Transverse colon (tissue), 4 donors: Measurements from ENCODE around the gene PCIF1. TPM values are rescaled to one million over a fixed set of nuclear protein-coding genes. Genes with fewer than 3 reads are reported as not detected.

ENCODE experiments used
- DNase-seq: peaks from one replicate; pipeline ENCODE4 v3.0.0-alpha.2; 2019
- H3K27ac ChIP-seq, 4 donors: fragments of 200-600 bp; sonication (generic); 2 replicates each; pipeline ENCODE4 v1.5.1; 2016 to 2018; ENCODE audit warnings: inconsistent platforms in 4 of 4
- H3K27me3 ChIP-seq: fragments of 200-600 bp; sonication (generic); 2 replicates; pipeline ENCODE4 v1.5.1; 2017; ENCODE audit warnings: inconsistent platforms
- H3K36me3 ChIP-seq, 4 donors: fragments of 200-600 bp; sonication (generic); 2 replicates each; pipeline ENCODE4 v1.5.1; 2017 to 2019; ENCODE audit warnings: inconsistent platforms in 4 of 4
- H3K4me1 ChIP-seq, 4 donors: fragments of 200-600 bp; sonication (generic); 2 replicates each; pipeline ENCODE4 v1.5.1; 2017 to 2020; ENCODE audit warnings: inconsistent platforms in 4 of 4
- H3K4me3 ChIP-seq, 4 donors: fragments of 200-600 bp; sonication (generic); 1 replicate in 1 of 4; 2 replicates in 3 of 4; pipeline versions ENCODE4 v1.5.1 to v1.6.1; 2017 to 2019; ENCODE audit warnings: inconsistent platforms in 4 of 4
- H3K9me3 ChIP-seq, 2 donors: fragments of 200-600 bp; sonication (generic); 2 replicates each; pipeline ENCODE4 v1.5.1; 2017 to 2019; ENCODE audit warnings: inconsistent platforms in 2 of 2
- EP300 ChIP-seq: sonication (generic); formaldehyde crosslinking; IDR thresholded peaks from one replicate; pipeline ENCODE4 v1.6.1; 2017; ENCODE audit warnings: antibody characterized with exemption, low read depth
- POLR2A ChIP-seq: fragments of 450-650 bp; IDR thresholded peaks from one replicate; pipeline ENCODE4 v1.6.1; 2016; ENCODE audit warnings: antibody characterized with exemption, mild to moderate bottlenecking, moderate library complexity
- POLR2AphosphoS5 ChIP-seq, 3 donors: sonication (generic); formaldehyde crosslinking; IDR thresholded peaks; one replicate each; pipeline ENCODE4 v1.6.1; 2016; ENCODE audit warnings: antibody characterized with exemption in 3 of 3
- WGBS, 2 donors: methylation state at CpG; one replicate each; pipeline ENCODE4 v1.1.5; 2018; ENCODE audit warnings: low coverage in 1 of 2; 5-methylcytosine and 5-hydroxymethylcytosine counted together
- in situ Hi-C, 4 donors: fragments of 200-750 bp; cut with MboI; loops; one replicate each; pipeline versions ENCODE4 v1.15.0 to v1.15.1; 2017; ENCODE audit warnings: low sequenced_read_pairs in 3 of 4, low pct_ligation_motif_present in 1 of 4, low pct_unique_long_range_greater_than_20kb in 1 of 4
- intact Hi-C: fragments of 100-400 bp; cut with DNase I; formaldehyde crosslinking; loops from one replicate; pipeline ENCODE4 v1.15.1; 2023; ENCODE audit warnings: low total_unique reads
- total RNA-seq, 4 donors: library from RNA; depleted of rRNA; stranded (reverse); fragments of >200 nt; gene quantifications; one replicate each; pipeline ENCODE4 v1.1.0, GENCODE V29; 2016
- TF ChIP-seq, protein P1 (sequence below), 5 experiments: fragments of 200-600 bp in 3 of 5; fragments of 450-650 bp in 2 of 5; sonication (generic) in 3 of 5; IDR thresholded peaks; 1 replicate in 2 of 5; 2 replicates in 3 of 5; pipeline ENCODE4 v1.5.1; 2016 to 2017; ENCODE audit warnings: antibody characterized with exemption in 5 of 5, inconsistent platforms in 3 of 5, mild to moderate bottlenecking in 2 of 5, moderate library complexity in 1 of 5

The PCIF1 gene
- total RNA-seq, 4 donors from 2014 or later: 23.5 to 52.0 (median 32.0) TPM

DNA sequence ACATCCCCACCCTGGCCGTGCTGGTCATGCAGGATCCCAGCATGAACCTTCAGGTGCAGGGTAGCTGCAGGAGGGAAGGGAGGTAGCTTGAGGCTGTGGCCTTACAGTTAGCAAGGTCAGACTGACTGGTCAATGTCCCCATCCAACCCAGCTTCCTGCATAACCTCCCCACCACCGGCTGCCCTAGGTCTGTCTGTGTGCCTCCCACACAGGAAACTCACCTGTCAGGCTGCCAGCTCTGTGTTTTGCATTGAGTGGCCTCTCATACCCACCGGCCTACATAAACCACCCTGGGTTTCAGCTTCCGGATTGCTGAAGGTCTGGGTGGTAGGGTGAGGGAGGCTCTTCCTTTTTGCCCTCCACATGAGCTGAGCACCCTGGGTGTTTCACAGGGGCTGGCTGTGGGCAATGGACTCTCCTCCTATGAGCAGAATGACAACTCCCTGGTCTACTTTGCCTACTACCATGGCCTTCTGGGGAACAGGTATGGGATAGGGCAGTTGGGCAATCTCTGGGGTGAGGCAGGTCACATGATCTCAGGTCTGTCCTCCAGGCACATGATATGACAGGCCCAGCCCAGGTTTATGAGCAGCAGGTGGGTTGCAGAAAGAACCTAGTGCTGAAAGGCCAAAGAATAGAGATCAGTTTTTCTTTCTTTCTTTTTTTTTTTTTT is 41.5 kb upstream of the PCIF1 start:
- H3K4me3 ChIP-seq: peak overlapping the region in 1 of 4 donors; percentile 84
- DNase-seq: peak; percentile 70
- peak; percentile 34 for TF ChIP-seq POLR2A
- TF ChIP-seq, protein P1, sequence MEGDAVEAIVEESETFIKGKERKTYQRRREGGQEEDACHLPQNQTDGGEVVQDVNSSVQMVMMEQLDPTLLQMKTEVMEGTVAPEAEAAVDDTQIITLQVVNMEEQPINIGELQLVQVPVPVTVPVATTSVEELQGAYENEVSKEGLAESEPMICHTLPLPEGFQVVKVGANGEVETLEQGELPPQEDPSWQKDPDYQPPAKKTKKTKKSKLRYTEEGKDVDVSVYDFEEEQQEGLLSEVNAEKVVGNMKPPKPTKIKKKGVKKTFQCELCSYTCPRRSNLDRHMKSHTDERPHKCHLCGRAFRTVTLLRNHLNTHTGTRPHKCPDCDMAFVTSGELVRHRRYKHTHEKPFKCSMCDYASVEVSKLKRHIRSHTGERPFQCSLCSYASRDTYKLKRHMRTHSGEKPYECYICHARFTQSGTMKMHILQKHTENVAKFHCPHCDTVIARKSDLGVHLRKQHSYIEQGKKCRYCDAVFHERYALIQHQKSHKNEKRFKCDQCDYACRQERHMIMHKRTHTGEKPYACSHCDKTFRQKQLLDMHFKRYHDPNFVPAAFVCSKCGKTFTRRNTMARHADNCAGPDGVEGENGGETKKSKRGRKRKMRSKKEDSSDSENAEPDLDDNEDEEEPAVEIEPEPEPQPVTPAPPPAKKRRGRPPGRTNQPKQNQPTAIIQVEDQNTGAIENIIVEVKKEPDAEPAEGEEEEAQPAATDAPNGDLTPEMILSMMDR (IDR thresholded peaks at IDR 0.05): no peak
- no peak for TF ChIP-seq EP300
- TF ChIP-seq POLR2AphosphoS5 (IDR thresholded peaks at IDR 0.05): peak in 1 of 3 donors; percentile 54
- peaks cover 15 to 41% (median 32%) of the 10 kb centered on the region in 4 donors for H3K4me1 ChIP-seq
- H3K27ac ChIP-seq: peak overlapping the region; percentile 87 to 90 (median 88)
- H3K27me3 ChIP-seq: no peaks in the 10 kb centered on the region
- in situ Hi-C loops: no loop called here
- H3K9me3 ChIP-seq: no peaks in the 10 kb centered on the region
- intact Hi-C loops: loop anchor here (10.0 kb wide), 1 partner anchor 98 kb away; the partner anchor contains the start of genes DNTTIP1 and WFDC3
- whole genome bisulfite sequencing, 2 donors: 53% methylated on average over 4 of the region's 4 CpGs; no CpG with 5 or more reads in 1 of the 2 donors
- peaks cover 0 to 31% (median 6%) of the 10 kb centered on the region in 4 donors for H3K36me3 ChIP-seq

DNA sequence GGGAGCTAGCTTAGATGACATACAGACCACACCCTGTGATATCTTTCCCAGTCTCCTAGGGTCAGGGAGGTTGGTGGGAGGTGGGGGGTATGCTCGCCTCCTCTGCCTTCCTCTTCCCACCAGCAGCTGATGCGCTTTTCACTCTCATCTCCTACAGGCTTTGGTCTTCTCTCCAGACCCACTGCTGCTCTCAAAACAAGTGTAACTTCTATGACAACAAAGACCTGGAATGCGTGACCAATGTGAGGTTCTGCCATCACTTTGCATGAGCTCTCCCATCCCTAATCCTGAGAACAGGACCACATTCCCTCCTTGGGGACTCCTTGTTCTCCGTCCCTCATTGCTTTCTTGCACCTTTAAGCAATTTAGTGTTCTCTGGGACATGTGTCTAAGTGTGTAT is 40.7 kb upstream of the PCIF1 start:
- peaks cover 0 to 37% (median 6%) of the 10 kb centered on the region in 4 donors for H3K36me3 ChIP-seq
- intact Hi-C loops: loop anchor here (10.0 kb wide), 1 partner anchor 99 kb away; the partner anchor contains the start of genes DNTTIP1 and WFDC3
- TF ChIP-seq, protein P1 (IDR thresholded peaks at IDR 0.05): no peak
- TF ChIP-seq POLR2AphosphoS5 (IDR thresholded peaks at IDR 0.05) (no peak), EP300 (no peak), POLR2A (no peak)

DNA sequence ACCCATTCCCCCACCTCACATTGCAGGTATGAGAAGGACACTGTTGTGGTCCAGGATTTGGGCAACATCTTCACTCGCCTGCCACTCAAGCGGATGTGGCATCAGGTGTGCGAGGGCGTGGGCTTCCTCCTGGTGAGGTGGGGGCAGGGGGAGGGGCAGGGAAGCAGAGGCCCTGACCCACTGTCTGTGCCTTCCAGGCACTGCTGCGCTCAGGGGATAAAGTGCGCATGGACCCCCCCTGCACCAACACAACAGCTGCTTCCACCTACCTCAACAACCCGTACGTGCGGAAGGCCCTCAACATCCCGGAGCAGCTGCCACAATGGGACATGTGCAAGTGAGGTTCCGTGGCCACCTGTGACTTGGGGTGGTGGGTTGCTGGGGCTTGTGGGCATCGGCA is 39.7 kb upstream of the PCIF1 start:
- H3K9me3 ChIP-seq: no peaks in the 10 kb centered on the region
- H3K4me1 ChIP-seq: peaks cover 15 to 31% (median 29%) of the 10 kb centered on the region in 4 donors
- TF ChIP-seq EP300: no peak
- TF ChIP-seq, protein P1 (IDR thresholded peaks at IDR 0.05): no peak
- H3K27me3 ChIP-seq: no peaks in the 10 kb centered on the region
- H3K36me3 ChIP-seq: peaks cover 0 to 37% (median 6%) of the 10 kb centered on the region in 4 donors
- H3K4me3 ChIP-seq: no peak overlapping the region
- no peak for DNase-seq
- 74% methylated on average over 10 of the region's 12 CpGs; no CpG with 5 or more reads in 1 of the 2 donors for WGBS, 2 donors
- H3K27ac ChIP-seq: no peak overlapping the region
- in situ Hi-C loops: no loop called here
- intact Hi-C loops: loop anchor here (10.0 kb wide), 1 partner anchor 100 kb away; the partner anchor contains the start of genes DNTTIP1 and WFDC3

More for the DNA sequence above, 40.7 kb upstream of the PCIF1 start:
- WGBS, 2 donors: 92 to 95% methylated on average over 4 of the region's 4 CpGs
- Histone ChIP-seq H3K27me3 (no peaks in the 10 kb centered on the region), H3K4me3 (no peak overlapping the region), H3K9me3 (no peaks in the 10 kb centered on the region), H3K27ac (peak overlapping the region in 3 of 4 donors; percentile 87 to 89 (median 88)), H3K4me1 (peaks cover 15 to 40% (median 32%) of the 10 kb centered on the region in 4 donors)
- DNase-seq: no peak
- in situ Hi-C loops: no loop called here

DNA sequence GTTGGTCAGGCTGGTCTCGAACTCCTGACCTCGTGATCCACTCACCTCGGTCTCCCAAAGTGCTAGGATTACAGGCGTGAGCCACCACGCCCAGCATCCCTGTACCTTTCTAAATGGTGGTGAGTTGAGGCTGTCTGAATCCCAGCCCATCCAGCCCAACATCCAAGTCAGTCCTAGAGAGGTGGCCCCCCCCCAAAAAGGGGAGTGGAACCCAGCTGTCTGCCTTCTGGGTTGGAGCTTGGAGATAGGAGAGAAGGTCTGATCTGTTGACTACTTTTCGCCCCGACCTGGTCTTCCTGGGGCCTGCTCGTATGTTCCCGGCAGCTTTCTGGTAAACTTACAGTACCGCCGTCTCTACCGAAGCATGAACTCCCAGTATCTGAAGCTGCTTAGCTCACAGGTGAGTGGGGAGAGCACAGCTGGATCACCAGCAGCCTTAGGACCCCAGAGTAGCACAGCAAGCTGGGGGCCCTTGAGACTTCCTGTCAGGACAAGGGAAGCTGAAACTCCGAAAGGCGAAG is 37.8 kb upstream of the PCIF1 start:
- Histone ChIP-seq H3K27me3 (no peaks in the 10 kb centered on the region), H3K9me3 (no peaks in the 10 kb centered on the region), H3K4me1 (peaks cover 14 to 21% (median 20%) of the 10 kb centered on the region in 4 donors), H3K36me3 (peaks cover 0 to 37% (median 6%) of the 10 kb centered on the region in 4 donors), H3K27ac (no peak overlapping the region), H3K4me3 (no peak overlapping the region)
- in situ Hi-C loops: no loop called here
- intact Hi-C loops: loop anchor here (10.0 kb wide), 1 partner anchor 102 kb away; the partner anchor contains the start of genes DNTTIP1 and WFDC3
- WGBS, 2 donors: 86% methylated on average over 14 of the region's 14 CpGs; no CpG with 5 or more reads in 1 of the 2 donors
- TF ChIP-seq POLR2AphosphoS5 (IDR thresholded peaks at IDR 0.05): no peak
- TF ChIP-seq EP300: no peak
- TF ChIP-seq POLR2A: no peak
- TF ChIP-seq, protein P1 (IDR thresholded peaks at IDR 0.05): no peak
- no peak for DNase-seq
